ENCODE results near the gene PIMREG. TPM values are rescaled to one million over a fixed set of nuclear protein-coding genes. Genes with fewer than 3 reads are reported as not detected.

PIMREG gene
- total RNA-seq, 1 experiment from 2014 or later, result not detected

DNA sequence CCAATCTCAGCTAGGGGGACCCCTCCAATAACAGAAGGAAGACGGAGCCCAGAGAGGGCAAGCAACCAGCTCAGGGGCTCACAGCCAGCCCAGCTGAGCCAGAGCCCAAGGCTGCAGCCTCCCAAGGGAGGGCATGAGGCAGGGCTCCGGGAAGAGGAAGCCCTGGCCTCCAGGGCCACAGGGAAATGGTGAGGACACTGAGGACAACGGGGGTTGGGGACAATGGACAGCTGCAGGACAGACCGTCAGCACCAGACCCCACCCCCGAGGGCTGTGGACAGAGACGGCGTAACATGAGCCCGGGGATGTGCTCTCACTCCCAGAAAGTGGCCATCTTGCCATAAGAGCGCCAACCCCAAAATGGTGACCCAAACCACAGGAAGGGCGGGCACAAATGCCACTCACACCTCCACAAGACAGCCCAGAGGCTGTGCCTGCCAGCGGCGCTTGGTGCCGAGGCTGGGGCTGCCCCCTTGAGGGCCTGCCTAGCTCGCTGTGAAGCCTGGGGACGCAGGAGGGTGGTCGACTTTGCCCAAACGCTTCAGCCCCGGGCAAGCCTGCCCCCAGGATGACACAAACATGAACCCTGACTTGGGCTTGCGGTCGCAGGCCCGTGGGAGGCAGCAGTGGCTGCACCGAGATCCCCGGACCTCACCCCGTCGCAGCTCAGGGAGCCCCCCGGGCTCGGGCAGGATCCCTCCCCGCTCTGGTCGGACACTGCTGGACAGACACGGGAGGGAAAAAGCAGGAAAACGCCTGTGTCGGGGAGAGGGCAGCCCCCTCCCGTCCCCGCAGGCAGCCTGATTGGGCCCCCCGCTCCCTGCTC is 10.5 kb downstream of the PIMREG start:
- no peaks in the 10 kb centered on the region for H3K27me3 ChIP-seq (ENCODE audit: low read length)
- peaks cover 24% of the 10 kb centered on the region for H4K20me1 ChIP-seq (ENCODE audit: insufficient read depth, low read depth, low read length)
- no peak overlapping the region for H3K4me2 ChIP-seq (ENCODE audit: low read depth, low read length, poor library complexity, severe bottlenecking)
- H3K4me1 ChIP-seq (ENCODE audit: low read length), result no peaks in the 10 kb centered on the region
- no peaks in the 10 kb centered on the region for H3K9me3 ChIP-seq (ENCODE audit: low read length)
- H3K79me2 ChIP-seq (ENCODE audit: low read length), result no peaks in the 10 kb centered on the region
- no peaks in the 10 kb centered on the region for H3K9me2 ChIP-seq (replicated peaks; ENCODE audit: insufficient read depth, low read length)
- no peak overlapping the region for H3K9ac ChIP-seq (ENCODE audit: low read length)
- no peak for DNase-seq
- no peak overlapping the region for H2AFZ ChIP-seq (ENCODE audit: low read length)
- H3K36me3 ChIP-seq (ENCODE audit: insufficient read depth, low read length), result no peaks in the 10 kb centered on the region
- H3K4me3 ChIP-seq (ENCODE audit: low read length), result no peak overlapping the region
- no peak overlapping the region for H3K27ac ChIP-seq (ENCODE audit: low read length)

DNA sequence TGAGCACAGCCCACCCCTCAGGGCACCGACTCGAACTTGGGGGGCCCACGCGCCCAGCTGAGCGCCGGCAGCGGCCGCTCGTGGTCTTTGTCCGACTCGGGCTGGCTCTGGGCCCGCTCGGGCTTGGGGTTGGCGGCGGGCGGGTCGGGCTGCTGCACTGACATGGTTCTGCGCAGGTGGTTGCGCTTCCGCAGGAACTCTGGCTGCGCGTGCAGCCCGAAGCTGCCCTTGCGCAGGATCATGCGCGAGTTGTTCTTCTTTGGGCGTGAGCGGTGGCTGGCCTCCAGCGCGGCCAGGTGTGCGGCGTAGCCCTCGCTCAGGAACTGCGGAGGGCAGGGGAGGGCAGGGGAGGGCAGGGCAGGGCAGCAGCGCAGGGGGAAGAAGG is 11.1 kb downstream of the PIMREG start:
- H4K20me1 ChIP-seq (ENCODE audit: insufficient read depth, low read depth, low read length), result peaks cover 18% of the 10 kb centered on the region
- H3K27ac ChIP-seq (ENCODE audit: low read length), result no peak overlapping the region
- H3K4me1 ChIP-seq (ENCODE audit: low read length), result no peaks in the 10 kb centered on the region
- H3K4me2 ChIP-seq (ENCODE audit: low read depth, low read length, poor library complexity, severe bottlenecking), result no peak overlapping the region
- H3K4me3 ChIP-seq (ENCODE audit: low read length), result no peak overlapping the region
- no peaks in the 10 kb centered on the region for H3K36me3 ChIP-seq (ENCODE audit: insufficient read depth, low read length)
- H3K79me2 ChIP-seq (ENCODE audit: low read length), result no peaks in the 10 kb centered on the region
- no peak overlapping the region for H3K9ac ChIP-seq (ENCODE audit: low read length)
- no peak overlapping the region for H2AFZ ChIP-seq (ENCODE audit: low read length)
- no peaks in the 10 kb centered on the region for H3K9me2 ChIP-seq (replicated peaks; ENCODE audit: insufficient read depth, low read length)
- H3K27me3 ChIP-seq (ENCODE audit: low read length), result no peaks in the 10 kb centered on the region
- no peaks in the 10 kb centered on the region for H3K9me3 ChIP-seq (ENCODE audit: low read length)
- no peak for DNase-seq

DNA sequence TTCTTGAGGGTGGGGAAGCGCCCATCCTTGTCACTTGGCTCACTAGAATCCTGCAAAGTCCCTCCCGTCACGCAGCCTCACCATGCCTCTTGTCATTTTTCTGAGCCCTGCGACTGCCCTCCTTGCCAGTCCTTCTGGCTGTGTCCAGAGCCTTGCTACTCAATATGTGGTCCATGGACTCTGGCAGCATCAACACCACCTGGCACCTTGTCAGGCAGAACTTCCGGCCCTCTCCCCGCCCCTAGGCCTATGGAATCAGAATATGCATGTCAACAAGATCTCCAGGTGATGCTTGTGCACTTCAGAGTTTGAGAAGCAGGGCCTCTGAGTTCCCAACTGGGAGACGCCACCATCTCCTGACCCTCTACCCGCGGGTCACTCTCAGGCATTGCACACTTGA is 12.1 kb downstream of the PIMREG start:
- peaks cover 10% of the 10 kb centered on the region; the same call in 1 of the 2 replicates for H4K20me1 ChIP-seq (ENCODE audit: insufficient read depth, low read depth, low read length)
- H3K27ac ChIP-seq (ENCODE audit: low read length), result no peak overlapping the region
- no peaks in the 10 kb centered on the region for H3K36me3 ChIP-seq (ENCODE audit: insufficient read depth, low read length)
- no peaks in the 10 kb centered on the region for H3K9me2 ChIP-seq (replicated peaks; ENCODE audit: insufficient read depth, low read length)
- H2AFZ ChIP-seq (ENCODE audit: low read length), result no peak overlapping the region
- H3K4me1 ChIP-seq (ENCODE audit: low read length), result no peaks in the 10 kb centered on the region
- no peaks in the 10 kb centered on the region for H3K27me3 ChIP-seq (ENCODE audit: low read length)
- no peak overlapping the region for H3K9ac ChIP-seq (ENCODE audit: low read length)
- H3K79me2 ChIP-seq (ENCODE audit: low read length), result no peaks in the 10 kb centered on the region
- no peak for DNase-seq
- no peak overlapping the region for H3K4me2 ChIP-seq (ENCODE audit: low read depth, low read length, poor library complexity, severe bottlenecking)
- H3K9me3 ChIP-seq (ENCODE audit: low read length), result no peaks in the 10 kb centered on the region
- no peak overlapping the region for H3K4me3 ChIP-seq (ENCODE audit: low read length)

DNA sequence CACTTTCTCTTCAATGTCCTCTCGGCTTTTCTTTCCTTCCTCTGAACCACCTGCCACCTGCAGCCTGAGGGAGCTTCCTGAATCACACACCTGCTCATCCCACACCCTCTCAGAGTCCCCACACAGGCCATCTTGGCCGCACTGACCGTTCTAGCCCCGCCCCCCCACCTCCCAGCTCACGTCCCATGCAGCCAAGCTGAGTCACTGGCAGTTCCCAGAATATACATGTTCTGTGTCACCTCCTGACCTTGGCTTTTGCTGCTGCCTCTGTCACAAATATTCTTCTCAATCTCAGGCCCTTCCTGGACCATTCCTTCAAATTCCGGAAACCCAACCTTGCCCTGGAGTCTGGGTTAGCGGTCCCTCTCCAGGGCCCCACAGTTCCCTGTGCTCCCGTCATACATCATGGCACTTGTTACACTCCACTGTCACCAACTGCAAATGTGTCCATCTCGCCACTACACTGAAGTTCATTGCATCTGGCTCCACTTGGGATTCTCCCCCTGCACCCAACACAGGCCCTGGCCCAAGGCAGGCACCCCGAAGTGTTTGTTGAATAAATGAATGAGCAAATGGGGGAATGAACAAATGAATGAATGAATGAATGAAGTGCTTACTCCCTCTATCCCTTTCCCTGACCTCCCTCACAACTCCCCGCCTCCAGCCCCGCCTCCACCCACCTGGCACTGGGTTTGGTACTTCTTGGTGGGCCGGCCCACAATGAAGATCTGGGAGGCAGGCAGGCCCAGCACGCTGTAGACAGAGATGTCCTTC is 12.8 kb downstream of the PIMREG start:
- Histone ChIP-seq H3K36me3 (ENCODE audit: insufficient read depth, low read length) (no peaks in the 10 kb centered on the region), H3K4me3 (ENCODE audit: low read length) (no peak overlapping the region), H3K27me3 (ENCODE audit: low read length) (no peaks in the 10 kb centered on the region), H3K4me1 (ENCODE audit: low read length) (no peaks in the 10 kb centered on the region), H2AFZ (ENCODE audit: low read length) (no peak overlapping the region), H3K79me2 (ENCODE audit: low read length) (no peaks in the 10 kb centered on the region), H4K20me1 (ENCODE audit: insufficient read depth, low read depth, low read length) (peaks cover 7% of the 10 kb centered on the region; the same call in 1 of the 2 replicates), H3K9me2 (replicated peaks; ENCODE audit: insufficient read depth, low read length) (no peaks in the 10 kb centered on the region), H3K9ac (ENCODE audit: low read length) (no peak overlapping the region), H3K9me3 (ENCODE audit: low read length) (no peaks in the 10 kb centered on the region), H3K4me2 (ENCODE audit: low read depth, low read length, poor library complexity, severe bottlenecking) (no peak overlapping the region), H3K27ac (ENCODE audit: low read length) (no peak overlapping the region)
- no peak for DNase-seq

DNA sequence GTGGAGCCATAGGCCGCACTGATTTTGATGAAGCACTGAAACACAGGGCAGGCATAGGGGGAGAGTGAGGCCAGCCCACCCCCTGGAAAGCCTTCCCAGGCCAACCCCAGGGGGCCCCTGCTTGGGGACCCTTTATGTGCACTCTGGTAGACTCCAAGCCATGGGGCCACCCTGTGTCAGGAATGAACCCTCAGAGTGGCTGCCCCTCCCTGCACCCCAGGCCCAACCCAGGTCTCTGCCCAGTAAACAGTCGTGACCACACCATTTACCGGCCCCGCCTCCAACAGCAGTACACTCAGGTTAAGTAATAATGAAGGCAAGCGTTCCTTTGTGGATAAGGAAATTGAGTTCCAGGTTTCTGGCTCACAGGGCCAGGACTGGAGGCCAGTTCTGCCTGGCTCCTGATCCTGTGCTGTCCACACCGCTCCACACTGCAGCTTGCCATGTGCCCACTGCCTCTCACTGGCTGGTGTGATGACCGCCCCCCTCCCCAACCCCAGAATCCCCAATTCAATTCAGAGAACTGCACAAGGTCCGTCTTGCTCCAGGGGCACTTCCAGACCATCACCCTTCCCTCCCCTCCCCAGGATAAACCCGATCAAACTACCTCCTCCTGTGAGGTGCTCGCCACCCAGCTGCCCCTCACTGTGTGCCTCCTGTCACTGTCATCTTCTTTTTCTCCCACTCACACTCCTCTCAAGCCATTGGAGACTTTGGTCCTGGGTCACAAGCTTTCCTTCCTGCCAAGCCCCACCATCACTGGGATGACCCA is 13.6 kb downstream of the PIMREG start:
- no peak overlapping the region for H3K4me3 ChIP-seq (ENCODE audit: low read length)
- no peaks in the 10 kb centered on the region for H3K27me3 ChIP-seq (ENCODE audit: low read length)
- H3K9ac ChIP-seq (ENCODE audit: low read length), result no peak overlapping the region
- no peak overlapping the region for H3K27ac ChIP-seq (ENCODE audit: low read length)
- no peaks in the 10 kb centered on the region for H3K79me2 ChIP-seq (ENCODE audit: low read length)
- no peak overlapping the region for H3K4me2 ChIP-seq (ENCODE audit: low read depth, low read length, poor library complexity, severe bottlenecking)
- H4K20me1 ChIP-seq (ENCODE audit: insufficient read depth, low read depth, low read length), result peaks cover 11% of the 10 kb centered on the region; the same call in 1 of the 2 replicates
- H3K9me3 ChIP-seq (ENCODE audit: low read length), result no peaks in the 10 kb centered on the region
- no peaks in the 10 kb centered on the region for H3K9me2 ChIP-seq (replicated peaks; ENCODE audit: insufficient read depth, low read length)
- H3K36me3 ChIP-seq (ENCODE audit: insufficient read depth, low read length), result no peaks in the 10 kb centered on the region
- no peaks in the 10 kb centered on the region for H3K4me1 ChIP-seq (ENCODE audit: low read length)
- no peak for DNase-seq
- no peak overlapping the region for H2AFZ ChIP-seq (ENCODE audit: low read length)

GRCh38 chr17:6458460-6458950 is 14.2 kb downstream of the PIMREG start:
- no peak for DNase-seq
- no peaks in the 10 kb centered on the region for H3K79me2 ChIP-seq (ENCODE audit: low read length)
- H3K4me2 ChIP-seq (ENCODE audit: low read depth, low read length, poor library complexity, severe bottlenecking), result no peak overlapping the region

DNA sequence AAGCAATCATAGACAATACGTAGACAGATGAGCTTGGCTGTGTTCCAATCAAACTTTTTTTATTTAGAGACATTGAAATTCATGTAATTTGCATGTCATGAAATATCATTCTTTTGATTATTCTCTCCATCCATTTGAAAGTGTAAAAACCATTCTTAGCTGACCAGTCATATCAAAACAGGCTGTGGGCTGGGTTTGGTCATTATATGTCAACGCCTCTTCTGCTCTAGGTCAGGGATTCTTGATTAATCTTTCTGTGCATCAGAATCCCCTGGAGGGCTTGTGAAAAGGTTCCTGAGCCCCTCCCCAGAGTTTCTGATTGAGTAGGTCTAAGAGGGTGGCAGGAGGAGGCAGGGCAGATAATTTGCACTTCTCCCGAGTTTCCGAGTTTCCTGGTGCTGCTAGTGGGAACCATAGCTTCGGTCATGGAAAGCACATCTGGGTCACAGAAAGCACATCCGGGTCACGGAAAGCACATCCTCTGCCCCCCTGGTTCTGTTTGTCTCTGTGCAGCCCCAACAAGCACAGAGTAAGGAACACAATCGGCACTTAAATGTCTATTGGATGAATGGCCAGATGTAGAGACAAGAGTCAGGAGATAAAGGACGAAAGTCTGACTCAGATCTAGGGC is 16.4 kb downstream of the PIMREG start:
- H3K9me3 ChIP-seq (ENCODE audit: low read length), result no peaks in the 10 kb centered on the region
- no peaks in the 10 kb centered on the region for H3K9me2 ChIP-seq (replicated peaks; ENCODE audit: insufficient read depth, low read length)
- no peak overlapping the region for H3K9ac ChIP-seq (ENCODE audit: low read length)
- no peaks in the 10 kb centered on the region for H3K36me3 ChIP-seq (ENCODE audit: insufficient read depth, low read length)
- H4K20me1 ChIP-seq (ENCODE audit: insufficient read depth, low read depth, low read length), result peaks cover 4% of the 10 kb centered on the region; the same call in 1 of the 2 replicates
- no peak overlapping the region for H3K4me2 ChIP-seq (ENCODE audit: low read depth, low read length, poor library complexity, severe bottlenecking)
- no peak overlapping the region for H2AFZ ChIP-seq (ENCODE audit: low read length)
- H3K4me1 ChIP-seq (ENCODE audit: low read length), result no peaks in the 10 kb centered on the region
- H3K79me2 ChIP-seq (ENCODE audit: low read length), result no peaks in the 10 kb centered on the region
- H3K27me3 ChIP-seq (ENCODE audit: low read length), result no peaks in the 10 kb centered on the region
- DNase-seq, result no peak
- no peak overlapping the region for H3K4me3 ChIP-seq (ENCODE audit: low read length)
- H3K27ac ChIP-seq (ENCODE audit: low read length), result no peak overlapping the region

More at GRCh38 chr17:6458460-6458950, 14.2 kb downstream of the PIMREG start:
- Histone ChIP-seq H3K9me2 (replicated peaks; ENCODE audit: insufficient read depth, low read length) (no peaks in the 10 kb centered on the region), H4K20me1 (ENCODE audit: insufficient read depth, low read depth, low read length) (peaks cover 8% of the 10 kb centered on the region; the same call in 1 of the 2 replicates), H3K36me3 (ENCODE audit: insufficient read depth, low read length) (no peaks in the 10 kb centered on the region), H2AFZ (ENCODE audit: low read length) (no peak overlapping the region), H3K9me3 (ENCODE audit: low read length) (no peaks in the 10 kb centered on the region), H3K4me3 (ENCODE audit: low read length) (no peak overlapping the region), H3K27me3 (ENCODE audit: low read length) (no peaks in the 10 kb centered on the region), H3K9ac (ENCODE audit: low read length) (no peak overlapping the region), H3K27ac (ENCODE audit: low read length) (no peak overlapping the region), H3K4me1 (ENCODE audit: low read length) (no peaks in the 10 kb centered on the region)

All from Karpas-422 (cell line).